HCT116 (cell line): ENCODE results near the gene SLC26A2. TPM values are rescaled to one million over a fixed set of nuclear protein-coding genes. Genes with fewer than 3 reads are reported as not detected.

Source experiments
- ATAC-seq: fragments of 200-7000 bp; cut with Tn5 transposase; 2 replicates; pipeline ENCODE4 v1.9.1; 2020; ENCODE audit warnings: mild to moderate bottlenecking, moderate library complexity
- BruUV-seq: library from RNA; stranded (reverse); fragments of 400-500 nt; replicated peaks from 2 replicates; lab custom pipeline; 2021; lab: Mats Ljungman, UMichigan
- CTCF ChIA-PET: fragments of 300-600 bp; sonication (Branson Sonifier 250); formaldehyde crosslinking; loops from one replicate; lab custom pipeline; 2021; ENCODE audit warnings: antibody characterized with exemption; lab: Charles Lee
- POLR2A ChIA-PET: fragments of 300-600, 350-600 bp; sonication (Branson Sonifier 250); formaldehyde crosslinking; loops from one replicate; lab custom pipeline; 2021; ENCODE audit warnings: antibody characterized with exemption; lab: Charles Lee
- RAD21 ChIA-PET, 2 experiments: fragments of 300-600 bp; sonication (Branson Sonifier 250); formaldehyde crosslinking; loops; one replicate each; lab custom pipeline; 2023; ENCODE audit warnings: low total read pairs in 2 of 2; ENCODE audit not compliant: uncharacterized antibody in 2 of 2, unreplicated experiment in 2 of 2, low non-redundant PET in 1 of 2; lab: Charles Lee
- DNase-seq: peaks from one replicate; pipeline ENCODE4 v3.0.0-alpha.2; 2010; ENCODE audit warnings: low read depth, low spot score
- H2AFZ ChIP-seq: fragments of 200-600 bp; shearing (Covaris generic), sonication (generic); 2 replicates; pipeline ENCODE4 v1.6.1; 2017; ENCODE audit warnings: low read depth, mixed run types, mixed read lengths, antibody characterized with exemption, low read length; ENCODE audit not compliant: poor library complexity, severe bottlenecking
- H3K27ac ChIP-seq: 2 replicates; pipeline ENCODE4 v1.5.1; 2012; ENCODE audit warnings: low read depth, low read length
- H3K27me3 ChIP-seq: fragments of 200-600 bp; sonication (generic); 2 replicates; pipeline ENCODE4 v1.6.1; 2016; ENCODE audit warnings: mixed run types, low read length, mixed read lengths; ENCODE audit not compliant: insufficient read depth
- H3K36me3 ChIP-seq, 2 experiments: fragments of 200-500 bp in 1 of 2; fragments of 200-600 bp in 1 of 2; sonication (Bioruptor generic) in 1 of 2; sonication (generic) in 1 of 2; 2 replicates each; pipeline versions ENCODE4 v1.5.1 to v1.6.1; 2014 to 2016; ENCODE audit warnings: low read length in 2 of 2, inconsistent platforms in 1 of 2, mixed read lengths in 1 of 2, mixed run types in 1 of 2; ENCODE audit not compliant: insufficient read depth in 2 of 2, control insufficient read depth in 1 of 2
- H3K4me1 ChIP-seq, 2 experiments: fragments of 200-600 bp in 1 of 2; sonication (generic) in 1 of 2; 2 replicates each; pipeline versions ENCODE4 v1.5.1 to v1.6.1; 2012 to 2017; ENCODE audit warnings: low read length in 2 of 2, inconsistent platforms in 1 of 2, mild to moderate bottlenecking in 1 of 2, mixed read lengths in 1 of 2, mixed run types in 1 of 2, moderate library complexity in 1 of 2; ENCODE audit not compliant: insufficient read depth in 2 of 2, control insufficient read depth in 1 of 2
- H3K4me2 ChIP-seq: fragments of 200-600 bp; sonication (generic); 2 replicates; pipeline ENCODE4 v1.6.1; 2017; ENCODE audit warnings: mixed run types, low read length, mixed read lengths
- H3K4me3 ChIP-seq, 2 experiments: fragments of 200-600 bp in 1 of 2; sonication (generic) in 1 of 2; replicated peaks in 1 of 2; 2 replicates each; pipeline ENCODE4 v1.5.1; 2011 to 2016; ENCODE audit warnings: low read length in 2 of 2, control low read depth in 1 of 2, low read depth in 1 of 2, mild to moderate bottlenecking in 1 of 2, mixed read lengths in 1 of 2, mixed run types in 1 of 2
- H3K79me2 ChIP-seq: fragments of 200-600 bp; sonication (generic); 2 replicates; pipeline ENCODE4 v1.6.1; 2017; ENCODE audit warnings: mild to moderate bottlenecking, mixed run types, low read length, moderate library complexity, mixed read lengths; ENCODE audit not compliant: insufficient read depth
- H3K9ac ChIP-seq: fragments of 200-600 bp; sonication (generic); 2 replicates; pipeline ENCODE4 v1.6.1; 2016; ENCODE audit warnings: low read length, mixed read lengths
- H3K9me2 ChIP-seq: fragments of 200-600 bp; sonication (generic), shearing (Covaris generic); 2 replicates; pipeline ENCODE4 v1.6.1; 2017; ENCODE audit warnings: mixed run types, mild to moderate bottlenecking, moderate library complexity; ENCODE audit not compliant: insufficient read depth
- H3K9me3 ChIP-seq, 2 experiments: fragments of 200-500 bp in 1 of 2; fragments of 200-600 bp in 1 of 2; sonication (Bioruptor generic) in 1 of 2; sonication (generic) in 1 of 2; 2 replicates each; pipeline ENCODE4 v1.6.1; 2014 to 2017; ENCODE audit warnings: low read length in 2 of 2, mixed read lengths in 2 of 2, inconsistent platforms in 1 of 2, low read depth in 1 of 2, mild to moderate bottlenecking in 1 of 2, mixed run types in 1 of 2, moderate library complexity in 1 of 2; ENCODE audit not compliant: control insufficient read depth in 1 of 2, insufficient read depth in 1 of 2
- H4K20me1 ChIP-seq: fragments of 200-600 bp; sonication (generic), shearing (Covaris generic); 2 replicates; pipeline ENCODE4 v1.6.1; 2017; ENCODE audit warnings: mixed run types, mild to moderate bottlenecking, moderate library complexity; ENCODE audit not compliant: insufficient read depth
- CBX3 ChIP-seq: IDR thresholded peaks from 2 replicates; pipeline ENCODE4 v1.6.1; 2012; ENCODE audit warnings: low read depth
- EGR1 ChIP-seq: IDR thresholded peaks from 2 replicates; pipeline ENCODE4 v1.6.1; 2012; ENCODE audit warnings: low read depth
- FOSL1 ChIP-seq: IDR thresholded peaks from 2 replicates; pipeline ENCODE4 v1.6.1; 2012; ENCODE audit warnings: low read depth
- MAX ChIP-seq: IDR thresholded peaks from 2 replicates; pipeline ENCODE4 v1.6.1; 2012
- SIN3A ChIP-seq: IDR thresholded peaks from 2 replicates; pipeline ENCODE4 v1.6.1; 2012; ENCODE audit warnings: low read depth
- SRF ChIP-seq: IDR thresholded peaks from 2 replicates; pipeline ENCODE4 v1.6.1; 2012; ENCODE audit warnings: low read depth
- TCF7L2 ChIP-seq: IDR thresholded peaks from 2 replicates; pipeline ENCODE4 v1.7.0; 2011; ENCODE audit warnings: borderline replicate concordance, inconsistent platforms; ENCODE audit not compliant: insufficient read depth, insufficient read length; ENCODE audit errors: extremely low read depth
- ZFX ChIP-seq: fragments of 450-650 bp; IDR thresholded peaks from 2 replicates; pipeline ENCODE4 v1.6.1; 2017
- ZNF274 ChIP-seq: fragments of 200-500 bp; sonication (Bioruptor generic); IDR thresholded peaks from 2 replicates; pipeline ENCODE4 v1.6.1; 2014; ENCODE audit warnings: mild to moderate bottlenecking, low read depth, low read length, inconsistent platforms
- intact Hi-C: fragments of 100-400 bp; cut with micrococcal nuclease; formaldehyde crosslinking; loops from 2 replicates; pipeline ENCODE4 v1.10.0; 2022
- total RNA-seq: library from RNA; stranded (reverse); gene quantifications from one replicate; pipeline ENCODE4 v1.2.1, GENCODE V29; 2021; ENCODE audit not compliant: unreplicated experiment

The SLC26A2 gene
- total RNA-seq, 1 experiment from 2014 or later: 7.8 TPM

GRCh38 chr5:149999359-149999758 lies 38.8 kb downstream of the SLC26A2 start:
- Histone ChIP-seq H3K4me2 (peak overlapping the region; percentile 75), H4K20me1 (no peaks in the 10 kb centered on the region), H2AFZ (peak overlapping the region; percentile 1), H3K36me3 (peaks cover 0 to 3% of the 10 kb centered on the region in 2 experiments; a peak in 1 of 4 replicates), H3K9me3 (no peaks in the 10 kb centered on the region), H3K4me3 (peak overlapping the region; percentile 95 to 98), H3K27me3 (no peaks in the 10 kb centered on the region), H3K9me2 (no peaks in the 10 kb centered on the region), H3K4me1 (peaks cover 9 to 26% of the 10 kb centered on the region in 2 experiments; a peak in 3 of 4 replicates), H3K9ac (peak overlapping the region; percentile 96), H3K79me2 (peaks cover 38% of the 10 kb centered on the region), H3K27ac (peak overlapping the region; percentile 87)
- BruUV-seq: no TSS peak
- TF ChIP-seq SIN3A (no peak), FOSL1 (no peak), MAX (no peak)
- ChIA-PET POLR2A (interaction anchor here (1.8 kb wide), 2 partner anchors 19 to 22 kb away, joined by 4 to 9 read pairs; no protein-coding TSS in a partner anchor), RAD21 (no interaction called here), CTCF (interaction anchor here (0.6 to 1.0 kb wide), 2 partner anchors 9 to 342 kb away, joined by 3 read pairs; no protein-coding TSS in a partner anchor)
- no peak for DNase-seq
- no peak for ATAC-seq
- intact Hi-C loops: no loop called here

- Histone ChIP-seq H3K79me2 (peaks cover 43% of the 10 kb centered on the region), H4K20me1 (no peaks in the 10 kb centered on the region), H3K9me2 (no peaks in the 10 kb centered on the region), H3K9ac (peak overlapping the region; percentile 96), H3K36me3 (peaks cover 4 to 6% of the 10 kb centered on the region in 2 experiments; a peak in 3 of 4 replicates), H3K9me3 (no peaks in the 10 kb centered on the region), H3K27me3 (no peaks in the 10 kb centered on the region), H3K4me3 (peak overlapping the region; percentile 95 to 98), H2AFZ (peak overlapping the region; percentile 1), H3K4me1 (peaks cover 9 to 26% of the 10 kb centered on the region in 2 experiments; a peak in 3 of 4 replicates), H3K27ac (peak overlapping the region; percentile 87), H3K4me2 (peak overlapping the region; percentile 75)
- POLR2A ChIA-PET: interaction anchor here (0.8 to 1.8 kb wide), 5 partner anchors 18 to 450 kb away, joined by 3 to 9 read pairs (median 3); partner anchors contain the start of genes RPS14 and SLC26A2
- CTCF ChIA-PET: interaction anchor here (0.6 to 1.9 kb wide), 5 partner anchors 9 to 168 kb away, joined by 4 to 13 read pairs (median 4); no protein-coding TSS in a partner anchor
- RAD21 ChIA-PET: interaction anchor here in 1 of 2 experiments (0.9 kb wide), 1 partner anchor 23 kb away, joined by 3 read pairs; no protein-coding TSS in a partner anchor
- TSS peak; percentile 76 for BruUV-seq
- intact Hi-C loops: loop anchor here (2.0 to 10.0 kb wide), 3 partner anchors 123 to 355 kb away; partner anchors contain the start of gene TCOF1
- TF ChIP-seq TCF7L2 (no peak), ZNF274 (no peak), EGR1 (no peak), ZFX (no peak), SRF (no peak), CBX3 (no peak)
- DNase-seq (no peak), ATAC-seq (peak; percentile 0; the same call in 1 of the 2 replicates)
These were observed 39.3 kb downstream of the SLC26A2 start for GRCh38 chr5:149999866-150000255.
